Endometrial microvascular endothelial cells (primary cell): ENCODE results near the gene SLC27A5. TPM values are rescaled to one million over a fixed set of nuclear protein-coding genes. Genes with fewer than 3 reads are reported as not detected.
"Not testable (repeated sequence)": the region's sequence is repeated elsewhere in the genome, so short reads cannot be mapped to it uniquely, and the experiment has no call there.

ENCODE experiments used
- in situ Hi-C: cut with HindIII; loops from 2 replicates; pipeline ENCODE4 v1.10.0; 2017; ENCODE audit warnings: low sequenced_read_pairs, low pct_unique_long_range_greater_than_20kb; ENCODE audit errors: inconsistent ontology term
- total RNA-seq: library from RNA; depleted of rRNA; stranded (reverse); fragments of >200 nt; gene quantifications from one replicate; pipeline ENCODE4 v1.2.3, GENCODE V29; 2015; ENCODE audit errors: inconsistent ontology term

Gene SLC27A5
- total RNA-seq, 1 donor from 2014 or later = 13.9 TPM

- in situ Hi-C loops = no loop called here
These were observed 39.3 kb upstream of the SLC27A5 start for GRCh38 chr19:58551123-58551497.

- in situ Hi-C loops = no loop called here
These were observed 38.8 kb upstream of the SLC27A5 start for GRCh38 chr19:58550362-58551122.

- in situ Hi-C loops = no loop called here
These were observed 38.0 kb upstream of the SLC27A5 start for GRCh38 chr19:58549664-58550361.

- in situ Hi-C loops = no loop called here
These were observed 37.3 kb upstream of the SLC27A5 start for GRCh38 chr19:58548859-58549663.

- in situ Hi-C loops = no loop called here
These were observed 35.8 kb upstream of the SLC27A5 start for GRCh38 chr19:58547323-58548312.

GRCh38 chr19:58546019-58546530 is 34.3 kb upstream of the SLC27A5 start:
- in situ Hi-C loops = no loop called here

GRCh38 chr19:58545286-58546018 is 33.7 kb upstream of the SLC27A5 start:
- in situ Hi-C loops = no loop called here

- in situ Hi-C loops = no loop called here
These were observed 32.9 kb upstream of the SLC27A5 start for GRCh38 chr19:58544591-58545285.

- in situ Hi-C loops = no loop called here
These were observed 32.2 kb upstream of the SLC27A5 start, which contains the start of gene TRIM28 for GRCh38 chr19:58543826-58544590. TSS of gene TRIM28 (plus strand) at chr19:58544064. CDS start at chr19:58544758, 694 bp downstream.

GRCh38 chr19:58542641-58543372 is 31.0 kb upstream of the SLC27A5 start:
- in situ Hi-C loops = not testable (repeated sequence)

- in situ Hi-C loops = not testable (repeated sequence)
These were observed 27.4 kb upstream of the SLC27A5 start for GRCh38 chr19:58539169-58539559.

- in situ Hi-C loops = no loop called here
These were observed 26.7 kb upstream of the SLC27A5 start for GRCh38 chr19:58538257-58539168.

- in situ Hi-C loops = no loop called here
These were observed 25.3 kb upstream of the SLC27A5 start for GRCh38 chr19:58536852-58537798.

GRCh38 chr19:58535857-58536256 is 24.1 kb upstream of the SLC27A5 start:
- in situ Hi-C loops = no loop called here
